SU-DHL-6 (cell line): Measurements from ENCODE around the gene B4GAT1.

ENCODE experiments used
- H2AFZ ChIP-seq: fragments of 200-600 bp; sonication (generic); 2 replicates; pipeline ENCODE4 v1.6.1; 2014; ENCODE audit warnings: low read depth, mild to moderate bottlenecking, moderate library complexity, mixed read lengths, antibody characterized with exemption, low read length; ENCODE audit not compliant: severe bottlenecking
- H3F3A ChIP-seq: fragments of 200-600 bp; shearing (Covaris generic); 2 replicates; pipeline ENCODE4 v1.6.0; 2016; ENCODE audit warnings: antibody characterized with exemption, mild to moderate bottlenecking; ENCODE audit not compliant: insufficient read depth
- H3K27ac ChIP-seq: fragments of 200-600 bp; sonication (generic); 2 replicates; pipeline ENCODE4 v1.5.1; 2016; ENCODE audit warnings: low read depth, mild to moderate bottlenecking, low read length, moderate library complexity, mixed read lengths
- H3K27me3 ChIP-seq: fragments of 200-600 bp; sonication (generic), shearing (Covaris generic); 2 replicates; pipeline ENCODE4 v1.6.0; 2014; ENCODE audit warnings: mild to moderate bottlenecking, low read length
- H3K36me3 ChIP-seq: fragments of 200-600 bp; sonication (generic); 2 replicates; pipeline ENCODE4 v1.6.1; 2014; ENCODE audit warnings: mild to moderate bottlenecking, low read length, mixed read lengths
- H3K4me2 ChIP-seq: fragments of 300-600, 200-600 bp; shearing (Covaris generic), sonication (generic); 2 replicates; pipeline ENCODE4 v1.6.0; 2014; ENCODE audit warnings: low read length, low read depth, mild to moderate bottlenecking; ENCODE audit not compliant: poor library complexity, severe bottlenecking
- H3K4me3 ChIP-seq: fragments of 200-600 bp; sonication (generic); 2 replicates; pipeline ENCODE4 v1.5.1; 2014; ENCODE audit warnings: antibody characterized with exemption, low read length, mild to moderate bottlenecking, mixed read lengths; ENCODE audit not compliant: insufficient read depth, poor library complexity, severe bottlenecking
- H3K79me2 ChIP-seq: fragments of 200-600 bp; sonication (generic); 2 replicates; pipeline ENCODE4 v1.6.1; 2014; ENCODE audit warnings: mild to moderate bottlenecking, low read length, moderate library complexity; ENCODE audit not compliant: insufficient read depth
- H3K9ac ChIP-seq: fragments of 200-600 bp; sonication (generic); 2 replicates; pipeline ENCODE4 v1.7.0; 2014; ENCODE audit warnings: mild to moderate bottlenecking, low read length
- H3K9me2 ChIP-seq: fragments of 200-600 bp; sonication (generic); replicated peaks from 2 replicates; pipeline ENCODE4 v1.6.1; 2014; ENCODE audit warnings: low read length; ENCODE audit not compliant: insufficient read depth
- H3K9me3 ChIP-seq: fragments of 200-600 bp; sonication (generic); 2 replicates; pipeline ENCODE4 v1.6.1; 2014; ENCODE audit warnings: low read length, mixed read lengths; ENCODE audit not compliant: insufficient read depth
- H4K20me1 ChIP-seq: fragments of 200-600 bp; sonication (generic); 2 replicates; pipeline ENCODE4 v1.6.1; 2014; ENCODE audit warnings: low read depth, mild to moderate bottlenecking, antibody characterized with exemption, low read length, moderate library complexity, mixed read lengths
- CTCF ChIP-seq: fragments of 200-600 bp; sonication (generic); IDR thresholded peaks from one replicate; pipeline ENCODE4 v1.5.1; 2017; ENCODE audit warnings: antibody characterized with exemption, mild to moderate bottlenecking, low read length, moderate library complexity; ENCODE audit not compliant: insufficient read depth, poor library complexity, severe bottlenecking
- EZH2phosphoT487 ChIP-seq: fragments of 200-600 bp; sonication (generic), shearing (Covaris generic); conservative IDR thresholded peaks from 2 replicates; pipeline ENCODE4 v1.6.1; 2018; ENCODE audit warnings: mild to moderate bottlenecking, antibody characterized with exemption, low read length, moderate library complexity, mixed read lengths

Gene B4GAT1

GRCh38 chr11:66297610-66298009 is 49.8 kb downstream of the B4GAT1 start:
- no peak for TF ChIP-seq EZH2phosphoT487
- TF ChIP-seq CTCF, result no peak
- no peak overlapping the region for H3K4me2 ChIP-seq
- no peaks in the 10 kb centered on the region for H3K27me3 ChIP-seq
- no peaks in the 10 kb centered on the region for H3K36me3 ChIP-seq
- H3F3A ChIP-seq, result no peaks in the 10 kb centered on the region
- no peaks in the 10 kb centered on the region for H3K79me2 ChIP-seq
- no peak overlapping the region for H3K27ac ChIP-seq
- H4K20me1 ChIP-seq, result no peaks in the 10 kb centered on the region
- H2AFZ ChIP-seq, result no peak overlapping the region
- H3K9me3 ChIP-seq, result no peaks in the 10 kb centered on the region
- H3K9ac ChIP-seq, result no peak overlapping the region
- H3K9me2 ChIP-seq, result no peaks in the 10 kb centered on the region
- no peak overlapping the region for H3K4me3 ChIP-seq
